Nephron (organoid): ENCODE results near the gene RPS6KA4.

Experiments used
- H3K27ac Mint-ChIP-seq, 3 experiments: 2 replicates each; pipeline ENCODE4 v1.8.0; 2020; ENCODE audit warnings: mixed read lengths in 3 of 3, mild to moderate bottlenecking in 2 of 3, moderate library complexity in 1 of 3
- H3K27me3 Mint-ChIP-seq: 2 replicates; pipeline ENCODE4 v1.8.0; 2021; ENCODE audit warnings: low read depth, mild to moderate bottlenecking, moderate library complexity, mixed read lengths
- H3K36me3 Mint-ChIP-seq: 2 replicates; pipeline ENCODE4 v1.8.0; 2020; ENCODE audit warnings: low read depth, mixed read lengths
- H3K4me1 Mint-ChIP-seq: 2 replicates; pipeline ENCODE4 v1.8.0; 2020; ENCODE audit warnings: mixed read lengths
- H3K4me3 Mint-ChIP-seq, 3 experiments: 2 replicates each; pipeline ENCODE4 v1.8.0; 2020; ENCODE audit warnings: mild to moderate bottlenecking in 3 of 3, mixed read lengths in 3 of 3, moderate library complexity in 2 of 3
- H3K9me3 Mint-ChIP-seq: 2 replicates; pipeline ENCODE4 v1.8.0; 2020; ENCODE audit warnings: mixed read lengths
- CTCF ChIP-seq, 3 experiments: fragments of 200-600 bp; sonication (generic); IDR thresholded peaks; one replicate each; pipeline ENCODE4 v1.5.0; 2021; ENCODE audit warnings: antibody characterized with exemption in 3 of 3; ENCODE audit not compliant: unreplicated experiment in 3 of 3

RPS6KA4 gene

GRCh38 chr11:64352099-64352994 is 6.6 kb upstream of the RPS6KA4 start:
- Mint-ChIP-seq H3K36me3 (no peaks in the 10 kb centered on the region), H3K4me1 (peaks cover 11% of the 10 kb centered on the region), H3K4me3 (no peak overlapping the region), H3K27me3 (peaks cover 8% of the 10 kb centered on the region), H3K9me3 (no peaks in the 10 kb centered on the region), H3K27ac (no peak overlapping the region)
- TF ChIP-seq CTCF (IDR thresholded peaks at IDR 0.05; ENCODE audit: unreplicated experiment in 3 of 3), result no peak

GRCh38 chr11:64352995-64353714 is 5.8 kb upstream of the RPS6KA4 start:
- Mint-ChIP-seq H3K27ac (no peak overlapping the region), H3K27me3 (peaks cover 8% of the 10 kb centered on the region), H3K36me3 (no peaks in the 10 kb centered on the region), H3K4me1 (peaks cover 11% of the 10 kb centered on the region), H3K9me3 (no peaks in the 10 kb centered on the region), H3K4me3 (no peak overlapping the region)
- TF ChIP-seq CTCF (IDR thresholded peaks at IDR 0.05; ENCODE audit: unreplicated experiment in 3 of 3), result no peak

- H3K4me1 Mint-ChIP-seq, result peaks cover 6% of the 10 kb centered on the region
- no peak overlapping the region for H3K4me3 Mint-ChIP-seq
- H3K27me3 Mint-ChIP-seq, result peaks cover 6% of the 10 kb centered on the region
- H3K9me3 Mint-ChIP-seq, result no peaks in the 10 kb centered on the region
- no peak overlapping the region for H3K27ac Mint-ChIP-seq
- TF ChIP-seq CTCF (IDR thresholded peaks at IDR 0.05; ENCODE audit: unreplicated experiment in 3 of 3), result no peak
- H3K36me3 Mint-ChIP-seq, result no peaks in the 10 kb centered on the region
Measured at GRCh38 chr11:64353715-64354506, 5.1 kb upstream of the RPS6KA4 start.

- H3K4me1 Mint-ChIP-seq, result peaks cover 6% of the 10 kb centered on the region
- peak; percentile 49 to 54 (median 51) for TF ChIP-seq CTCF (IDR thresholded peaks at IDR 0.05; ENCODE audit: unreplicated experiment in 3 of 3)
- peak overlapping the region in 2 of 3 experiments; percentile 10 to 22 for H3K4me3 Mint-ChIP-seq
- no peaks in the 10 kb centered on the region for H3K27me3 Mint-ChIP-seq
- H3K36me3 Mint-ChIP-seq, result no peaks in the 10 kb centered on the region
- H3K9me3 Mint-ChIP-seq, result no peaks in the 10 kb centered on the region
- peak overlapping the region; percentile 22 to 50 (median 30) for H3K27ac Mint-ChIP-seq
Measured at GRCh38 chr11:64355078-64355940, 3.7 kb upstream of the RPS6KA4 start.
